GM21381 (cell line): ENCODE results near the gene GSG1L.

Experiments
- ATAC-seq: cut with Tn5 transposase; IDR thresholded peaks from one replicate; pipeline ENCODE4 v1.9.1; 2021; ENCODE audit warnings: mild to moderate bottlenecking, moderate library complexity; ENCODE audit not compliant: unreplicated experiment

The GSG1L gene

DNA sequence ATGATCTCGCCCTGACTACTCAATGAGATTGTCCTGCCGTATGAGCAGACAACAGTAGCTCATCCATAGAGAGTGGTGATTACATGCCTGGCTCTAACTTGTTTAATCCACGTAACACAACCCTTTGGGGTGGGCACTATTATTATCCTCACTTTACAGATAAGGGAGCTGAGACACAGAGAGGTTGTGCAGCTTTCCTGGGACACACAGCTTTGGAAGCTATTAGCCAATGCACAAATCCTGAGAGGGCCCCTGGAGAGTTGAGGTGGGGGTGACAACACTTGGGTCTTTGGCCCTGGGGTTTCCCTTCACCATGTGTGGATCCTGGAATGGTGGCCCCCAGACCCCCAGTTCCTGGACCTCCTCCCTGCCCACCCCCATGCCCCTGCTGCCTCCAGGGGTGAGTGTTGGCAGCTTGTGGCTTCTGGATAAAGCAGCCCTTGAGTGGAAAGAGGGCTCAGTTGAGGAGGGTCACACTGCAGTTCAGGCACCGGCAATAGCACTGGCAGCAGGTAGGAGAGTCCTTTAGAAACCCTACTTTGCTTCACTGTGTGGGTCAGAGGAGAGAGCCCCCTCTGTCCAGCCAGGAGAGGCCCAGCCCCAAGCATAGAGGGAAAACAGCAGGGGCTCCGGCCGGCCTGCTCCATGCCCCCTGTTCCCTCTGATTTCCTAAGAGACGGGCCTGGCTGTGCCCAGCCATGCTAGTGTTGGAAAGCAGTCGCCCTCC lies 282.9 kb downstream of the GSG1L start:
- ATAC-seq, result no peak

DNA sequence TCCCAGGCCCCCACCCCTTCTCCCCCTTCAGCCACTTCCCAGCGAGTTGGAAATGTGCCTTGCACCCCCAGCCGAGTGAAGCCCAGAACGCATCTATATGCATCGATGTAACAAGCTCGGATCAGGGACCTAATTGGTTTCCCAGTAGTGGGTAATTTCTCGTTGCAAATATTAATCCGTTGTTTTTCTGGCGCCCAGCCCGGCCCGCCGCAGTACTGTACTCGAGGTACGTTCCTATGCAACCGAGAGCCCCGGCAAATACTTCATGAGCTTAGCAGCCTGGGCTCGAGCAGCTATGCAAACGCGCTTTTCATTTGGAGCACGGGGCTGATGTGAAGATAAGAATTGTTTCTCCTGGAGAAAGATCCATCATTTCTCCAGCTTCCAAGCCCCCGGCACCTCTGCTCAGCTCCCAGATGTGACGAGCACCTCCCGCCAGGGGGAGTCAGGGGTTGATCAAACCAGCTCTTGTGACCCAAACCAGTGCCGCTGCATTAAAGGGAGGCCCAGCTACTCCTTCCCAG lies 283.8 kb downstream of the GSG1L start:
- no peak for ATAC-seq

- ATAC-seq, result no peak
Measured at GRCh38 chr16:27778926-27779570, 284.5 kb downstream of the GSG1L start.

DNA sequence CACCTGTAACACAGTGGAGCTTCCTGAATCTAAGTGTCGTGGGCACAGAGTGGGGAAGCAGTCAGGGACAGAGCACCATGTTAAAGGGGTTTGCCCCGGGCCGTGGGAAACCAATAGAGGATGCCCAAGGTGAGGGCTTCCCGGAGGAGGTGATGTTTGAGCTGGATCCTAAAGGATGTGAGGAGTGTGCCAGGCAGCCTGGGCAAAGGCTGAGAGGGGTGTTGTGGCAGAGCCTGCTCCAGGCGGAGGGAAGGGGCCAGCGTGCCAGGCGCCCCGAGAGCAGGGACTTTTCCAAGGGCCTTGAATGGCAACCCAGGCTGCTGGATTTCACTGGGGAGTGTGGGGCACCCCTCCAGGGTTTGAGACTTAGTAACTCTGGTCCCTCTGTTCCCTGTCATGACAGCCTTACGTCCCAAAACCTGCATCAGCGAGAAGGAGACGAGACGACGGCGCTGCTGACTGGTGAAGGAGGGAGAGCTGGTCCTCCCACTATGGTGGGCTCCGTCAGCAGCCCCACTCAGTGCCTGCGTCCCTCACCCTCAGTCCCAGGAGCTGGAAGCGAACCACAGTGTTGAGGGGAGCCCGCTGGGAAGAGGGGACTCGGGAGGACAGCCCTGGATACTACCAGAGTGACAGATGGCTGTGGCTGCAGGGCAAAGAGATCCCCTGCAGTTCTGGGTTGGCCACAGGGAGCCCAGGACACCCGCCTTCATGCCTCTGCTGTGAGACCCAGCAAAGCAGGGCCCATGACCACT lies 285.2 kb downstream of the GSG1L start:
- no peak for ATAC-seq

GRCh38 chr16:27777527-27777926 lies 286.0 kb downstream of the GSG1L start:
- ATAC-seq, result no peak

DNA sequence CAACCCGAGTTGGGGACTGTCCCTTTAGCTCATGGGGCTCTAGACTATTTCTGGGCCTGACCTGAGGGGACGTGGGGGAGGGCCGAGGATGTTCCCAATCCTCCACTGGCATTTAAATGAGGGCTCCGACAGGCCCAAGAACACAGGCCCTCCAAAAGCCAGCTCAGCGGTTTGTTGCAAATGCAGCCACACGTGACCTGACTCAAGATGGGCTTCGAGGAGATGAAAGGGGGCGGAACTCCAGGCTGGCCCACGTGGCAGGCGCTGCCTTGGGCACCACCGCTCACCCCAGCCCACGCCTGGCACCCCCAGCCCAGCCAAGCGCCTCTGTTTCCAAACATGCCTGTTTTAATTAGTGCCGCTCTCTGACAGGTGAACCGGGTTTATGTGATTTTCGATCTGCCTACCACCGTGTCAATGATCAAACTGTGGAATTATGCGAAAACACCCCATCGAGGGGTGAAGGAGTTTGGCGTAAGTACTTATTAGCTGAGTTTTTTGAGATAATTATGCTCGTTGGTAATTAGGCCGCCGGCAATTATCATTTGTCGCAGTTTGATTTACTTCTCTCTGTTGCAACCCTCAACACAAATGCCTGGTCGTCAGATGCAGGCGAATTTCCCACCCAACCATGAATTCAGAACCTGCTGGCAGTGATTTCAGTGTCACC lies 286.8 kb downstream of the GSG1L start:
- ATAC-seq, result no peak

GRCh38 chr16:27775254-27775653 lies 288.3 kb downstream of the GSG1L start:
- ATAC-seq, result no peak

DNA sequence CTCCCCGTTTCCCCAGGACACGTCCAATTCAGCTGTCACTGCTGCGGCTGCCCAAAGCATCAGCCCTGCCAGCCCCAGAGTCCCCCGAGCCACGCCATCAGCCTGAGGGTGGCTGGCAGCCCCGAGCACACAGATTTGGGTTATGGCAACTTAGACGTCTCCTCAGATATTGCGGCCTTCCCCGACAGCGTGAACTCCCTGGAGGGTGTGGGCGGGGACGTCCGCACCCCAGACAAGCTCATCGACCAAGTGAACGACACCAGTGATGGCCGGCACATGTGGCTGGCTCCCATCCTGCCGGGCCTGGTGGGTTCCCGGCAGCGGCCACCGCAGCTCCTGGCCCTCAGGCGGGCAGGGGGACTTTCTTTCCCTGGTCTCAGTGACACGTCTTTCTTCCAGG lies 288.7 kb downstream of the GSG1L start:
- ATAC-seq, result no peak

DNA sequence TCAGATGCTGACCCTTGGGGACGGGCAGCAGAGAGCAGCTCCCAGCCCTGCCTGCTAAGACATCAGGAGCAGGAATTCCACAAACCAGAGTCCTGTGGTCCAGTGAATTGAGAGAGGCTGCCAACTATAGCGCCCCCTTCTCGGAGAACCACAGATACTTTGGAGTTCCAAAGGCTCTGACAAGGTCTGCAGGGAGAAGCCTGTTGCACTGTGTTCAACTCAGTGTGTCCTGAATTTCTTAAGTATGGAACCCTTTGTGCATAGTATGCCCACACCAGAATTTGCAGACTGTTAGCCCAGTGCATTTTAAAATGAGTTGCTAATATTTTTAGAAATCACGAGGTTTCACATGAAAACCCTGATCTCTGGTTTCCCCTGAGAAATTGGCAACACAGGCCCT lies 290.2 kb downstream of the GSG1L start:
- no peak for ATAC-seq

DNA sequence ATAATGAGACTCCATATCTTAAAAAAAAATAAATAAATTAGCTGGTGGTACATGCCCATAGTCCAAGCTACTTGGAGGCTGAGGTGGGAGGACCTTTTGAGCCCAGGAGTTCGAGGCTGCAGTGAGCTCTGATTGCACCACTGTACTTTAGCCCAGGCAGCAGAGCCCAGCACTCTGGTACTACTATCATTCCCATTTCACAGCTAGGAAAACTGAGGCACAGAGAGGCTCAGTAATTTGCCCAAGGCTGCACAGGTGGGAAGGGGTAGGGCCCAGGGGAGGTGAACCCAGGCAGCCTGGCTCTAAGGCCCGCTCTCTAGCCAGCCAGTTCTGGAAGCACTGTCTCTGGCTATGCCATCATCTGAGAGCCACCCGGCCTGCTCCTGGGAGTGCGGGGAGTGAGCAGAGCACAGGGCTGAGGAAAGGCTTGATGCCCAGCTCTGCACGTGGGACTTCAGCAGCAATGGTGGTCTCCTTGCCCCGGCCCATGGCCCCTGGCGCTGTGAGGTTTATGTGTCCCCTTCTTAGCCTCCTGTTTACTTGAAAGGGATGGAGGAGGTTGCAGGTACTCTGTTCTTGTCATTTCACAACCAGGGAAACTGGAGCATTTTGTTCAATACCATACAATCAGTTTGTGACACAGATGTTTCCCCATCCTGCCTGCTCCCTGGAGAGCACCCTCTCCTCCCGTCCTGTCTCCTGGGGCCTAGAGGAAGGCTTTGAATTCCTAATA lies 291.3 kb downstream of the GSG1L start:
- ATAC-seq, result no peak

- ATAC-seq, result no peak
Measured at GRCh38 chr16:27771201-27771910, 292.2 kb downstream of the GSG1L start.

GRCh38 chr16:27770271-27771196 lies 293.0 kb downstream of the GSG1L start:
- ATAC-seq, result no peak

GRCh38 chr16:27769561-27770255 lies 293.8 kb downstream of the GSG1L start:
- ATAC-seq, result no peak

GRCh38 chr16:27768651-27769272 lies 294.8 kb downstream of the GSG1L start:
- no peak for ATAC-seq

- ATAC-seq, result no peak
Measured at GRCh38 chr16:27767971-27768591, 295.4 kb downstream of the GSG1L start.

- no peak for ATAC-seq
Measured at GRCh38 chr16:27767081-27767480, 296.4 kb downstream of the GSG1L start.

- no peak for ATAC-seq
Measured at GRCh38 chr16:27766236-27766925, 297.1 kb downstream of the GSG1L start.
